Astrocyte of the cerebellum (primary cell): ENCODE measurements around the gene KCNJ10.

ENCODE experiments used
- DNase-seq: peaks from one replicate; pipeline ENCODE4 v3.0.0-alpha.2; 2011; ENCODE audit warnings: low read depth
- H3K4me3 ChIP-seq: 2 replicates; pipeline ENCODE4 v1.5.1; 2011; ENCODE audit warnings: mild to moderate bottlenecking, low read depth, low read length, moderate library complexity
- in situ Hi-C: cut with HindIII; loops from 2 replicates; pipeline ENCODE4 v1.10.0; 2017; ENCODE audit warnings: low sequenced_read_pairs
- TF ChIP-seq, protein P1 (sequence below): IDR thresholded peaks from 2 replicates; pipeline ENCODE4 v1.5.1; 2012; ENCODE audit warnings: low read length, low read depth, moderate library complexity, mild to moderate bottlenecking; ENCODE audit errors: missing control alignments

The KCNJ10 gene

DNA sequence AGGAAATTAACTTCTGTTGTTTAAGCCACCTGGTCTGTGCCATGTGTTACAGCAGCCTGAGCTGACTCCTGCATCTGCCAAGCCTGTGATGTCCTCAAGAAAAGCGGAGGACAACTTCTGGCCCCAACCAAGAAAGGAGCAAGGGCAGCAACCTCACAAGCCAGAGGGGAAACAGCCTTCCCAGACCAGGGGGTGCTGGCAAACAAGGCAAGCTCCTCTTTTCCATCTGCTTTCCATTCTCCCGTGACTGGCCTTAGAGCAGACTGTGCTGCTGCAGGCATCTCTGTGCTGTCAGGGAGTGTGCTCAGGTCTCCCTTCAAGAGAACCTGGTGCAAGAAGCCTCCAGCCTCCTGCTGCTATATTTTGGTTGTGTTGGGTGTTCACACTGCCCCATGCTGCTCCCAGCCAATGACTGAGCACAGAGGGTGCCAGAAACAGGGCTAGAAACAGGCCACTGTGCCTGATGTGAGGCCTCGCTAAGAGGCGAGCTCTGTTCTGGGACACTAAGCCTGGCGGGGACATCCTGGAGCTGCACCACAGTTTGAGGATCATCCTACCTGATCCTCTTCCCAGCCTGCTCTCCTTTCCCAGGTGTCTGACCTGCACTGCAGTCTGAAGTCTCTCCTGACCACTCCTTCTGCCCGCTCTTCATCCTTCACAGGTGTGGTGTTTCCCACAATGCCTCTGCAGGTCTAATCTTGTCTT lies 88.5 kb downstream of the KCNJ10 start:
- TF ChIP-seq, protein P1, sequence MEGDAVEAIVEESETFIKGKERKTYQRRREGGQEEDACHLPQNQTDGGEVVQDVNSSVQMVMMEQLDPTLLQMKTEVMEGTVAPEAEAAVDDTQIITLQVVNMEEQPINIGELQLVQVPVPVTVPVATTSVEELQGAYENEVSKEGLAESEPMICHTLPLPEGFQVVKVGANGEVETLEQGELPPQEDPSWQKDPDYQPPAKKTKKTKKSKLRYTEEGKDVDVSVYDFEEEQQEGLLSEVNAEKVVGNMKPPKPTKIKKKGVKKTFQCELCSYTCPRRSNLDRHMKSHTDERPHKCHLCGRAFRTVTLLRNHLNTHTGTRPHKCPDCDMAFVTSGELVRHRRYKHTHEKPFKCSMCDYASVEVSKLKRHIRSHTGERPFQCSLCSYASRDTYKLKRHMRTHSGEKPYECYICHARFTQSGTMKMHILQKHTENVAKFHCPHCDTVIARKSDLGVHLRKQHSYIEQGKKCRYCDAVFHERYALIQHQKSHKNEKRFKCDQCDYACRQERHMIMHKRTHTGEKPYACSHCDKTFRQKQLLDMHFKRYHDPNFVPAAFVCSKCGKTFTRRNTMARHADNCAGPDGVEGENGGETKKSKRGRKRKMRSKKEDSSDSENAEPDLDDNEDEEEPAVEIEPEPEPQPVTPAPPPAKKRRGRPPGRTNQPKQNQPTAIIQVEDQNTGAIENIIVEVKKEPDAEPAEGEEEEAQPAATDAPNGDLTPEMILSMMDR = no peak
- H3K4me3 ChIP-seq = no peak overlapping the region
- in situ Hi-C loops = loop anchor here (5.0 kb wide), 1 partner anchor 34 kb away; the partner anchor contains the start of gene IGSF9
- DNase-seq = no peak

- DNase-seq = no peak
- no peak overlapping the region for H3K4me3 ChIP-seq
- in situ Hi-C loops = loop anchor here (5.0 kb wide), 1 partner anchor 33 kb away; the partner anchor contains the start of gene IGSF9
- TF ChIP-seq, protein P1 = no peak
These were observed 89.2 kb downstream of the KCNJ10 start for GRCh38 chr1:159980786-159981185.

DNA sequence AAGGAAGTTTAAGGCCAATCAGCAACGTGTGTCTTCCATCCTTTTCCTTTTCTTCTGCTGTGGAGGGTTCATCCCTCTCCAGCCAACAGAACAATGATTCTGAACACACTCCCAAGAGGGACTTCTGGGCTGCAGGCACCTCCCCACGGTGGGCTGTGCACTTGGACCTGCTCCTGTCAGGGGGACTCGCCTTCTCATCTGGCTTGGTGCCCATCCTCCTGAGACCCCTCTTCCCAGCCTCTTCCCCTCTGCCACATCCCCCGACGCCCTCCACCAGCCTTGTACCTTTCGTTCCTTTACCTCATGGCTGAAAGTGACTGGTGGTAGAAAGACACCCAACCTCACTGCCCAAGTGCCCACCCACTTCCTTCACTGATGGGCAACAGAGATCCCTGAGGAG lies 89.9 kb downstream of the KCNJ10 start:
- in situ Hi-C loops = loop anchor here (5.0 kb wide), 1 partner anchor 33 kb away; the partner anchor contains the start of gene IGSF9
- no peak overlapping the region for H3K4me3 ChIP-seq
- TF ChIP-seq, protein P1 = no peak
- DNase-seq = no peak

- no peak for DNase-seq
- in situ Hi-C loops = no loop called here
These were observed 90.7 kb downstream of the KCNJ10 start for GRCh38 chr1:159979257-159979656.

GRCh38 chr1:159978107-159978398 lies 91.9 kb downstream of the KCNJ10 start:
- no peak for DNase-seq
- no peak overlapping the region for H3K4me3 ChIP-seq
- TF ChIP-seq, protein P1 = no peak
- in situ Hi-C loops = no loop called here

More at GRCh38 chr1:159979257-159979656, 90.7 kb downstream of the KCNJ10 start:
- TF ChIP-seq, protein P1 = no peak
- no peak overlapping the region for H3K4me3 ChIP-seq

- no peak overlapping the region for H3K4me3 ChIP-seq
- TF ChIP-seq, protein P1 = no peak
- no peak for DNase-seq
- in situ Hi-C loops = no loop called here
These were observed 92.4 kb downstream of the KCNJ10 start for GRCh38 chr1:159977364-159978106.
